ENCODE results near the gene QKI. TPM values are rescaled to one million over a fixed set of nuclear protein-coding genes. Genes with fewer than 3 reads are reported as not detected.

The QKI gene
- total and polyA plus RNA-seq, 2 donors (not counting 1 experiment from before 2014, with no cell fraction given), result 129 to 224 TPM

DNA sequence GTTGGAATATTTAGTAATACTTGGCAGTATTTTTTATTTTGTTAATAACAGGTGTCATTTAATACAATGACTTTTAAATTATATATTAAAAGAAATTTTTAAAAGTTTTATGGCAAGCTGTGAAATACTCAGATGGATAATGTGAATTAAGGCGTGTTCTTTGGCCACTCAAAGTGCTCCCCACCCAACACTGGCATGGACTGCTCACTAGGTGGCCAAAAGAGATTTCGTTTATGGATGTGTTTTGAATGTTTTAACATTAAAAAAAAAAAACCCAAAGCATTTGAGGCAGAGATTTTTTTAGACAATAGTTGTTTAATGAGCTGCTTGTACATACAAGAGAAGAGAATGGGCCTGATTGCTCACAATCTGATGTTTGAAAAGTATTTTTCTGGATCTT, 86.5 kb downstream of the QKI start:
- no peak for DNase-seq (ENCODE audit: low read depth in 2 of 2)
- peaks cover 3% of the 10 kb centered on the region for H4K20me1 ChIP-seq (ENCODE audit: control insufficient read depth, extremely low read depth, insufficient read depth, low read length)

DNA sequence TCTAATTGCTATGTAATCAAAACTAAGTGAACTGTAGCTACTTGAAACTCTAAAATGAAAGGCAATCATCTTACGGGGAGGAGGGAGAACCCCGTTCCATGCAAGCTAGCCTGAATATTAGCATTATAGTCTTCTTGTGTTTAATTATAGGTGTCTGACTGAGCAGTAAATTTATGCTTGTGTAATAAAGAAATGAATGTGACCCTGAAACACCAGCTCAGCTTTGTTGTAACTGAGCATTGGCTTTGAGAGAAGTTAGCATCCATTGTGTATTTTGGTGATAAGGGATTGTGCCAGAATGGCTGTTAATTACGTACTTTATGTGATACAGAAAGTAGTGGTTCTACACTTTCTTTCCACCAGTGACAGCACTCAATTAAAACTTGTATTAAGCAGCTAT, 86.9 kb downstream of the QKI start:
- peaks cover 3% of the 10 kb centered on the region for H4K20me1 ChIP-seq (ENCODE audit: control insufficient read depth, extremely low read depth, insufficient read depth, low read length)
- H3K4me1 ChIP-seq (ENCODE audit: control insufficient read depth, extremely low read depth, insufficient read depth, low read length), result no peaks in the 10 kb centered on the region
- H3K27ac ChIP-seq (ENCODE audit: insufficient read depth, low read length), result no peak overlapping the region
- no peak overlapping the region for H3K4me3 ChIP-seq (replicated peaks in 1 of 4; ENCODE audit: control extremely low read depth in 1 of 4, insufficient read depth in 1 of 4, low read depth in 3 of 4, low read length in 4 of 4)
- H3K36me3 ChIP-seq (ENCODE audit: control insufficient read depth, insufficient read depth, low read length), result peaks cover 1% of the 10 kb centered on the region
- TF ChIP-seq, protein P1, sequence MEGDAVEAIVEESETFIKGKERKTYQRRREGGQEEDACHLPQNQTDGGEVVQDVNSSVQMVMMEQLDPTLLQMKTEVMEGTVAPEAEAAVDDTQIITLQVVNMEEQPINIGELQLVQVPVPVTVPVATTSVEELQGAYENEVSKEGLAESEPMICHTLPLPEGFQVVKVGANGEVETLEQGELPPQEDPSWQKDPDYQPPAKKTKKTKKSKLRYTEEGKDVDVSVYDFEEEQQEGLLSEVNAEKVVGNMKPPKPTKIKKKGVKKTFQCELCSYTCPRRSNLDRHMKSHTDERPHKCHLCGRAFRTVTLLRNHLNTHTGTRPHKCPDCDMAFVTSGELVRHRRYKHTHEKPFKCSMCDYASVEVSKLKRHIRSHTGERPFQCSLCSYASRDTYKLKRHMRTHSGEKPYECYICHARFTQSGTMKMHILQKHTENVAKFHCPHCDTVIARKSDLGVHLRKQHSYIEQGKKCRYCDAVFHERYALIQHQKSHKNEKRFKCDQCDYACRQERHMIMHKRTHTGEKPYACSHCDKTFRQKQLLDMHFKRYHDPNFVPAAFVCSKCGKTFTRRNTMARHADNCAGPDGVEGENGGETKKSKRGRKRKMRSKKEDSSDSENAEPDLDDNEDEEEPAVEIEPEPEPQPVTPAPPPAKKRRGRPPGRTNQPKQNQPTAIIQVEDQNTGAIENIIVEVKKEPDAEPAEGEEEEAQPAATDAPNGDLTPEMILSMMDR (conservative IDR thresholded peaks at IDR 0.05 in 1 of 2, IDR thresholded peaks at IDR 0.05 in 1 of 2; ENCODE audit: low read depth in 1 of 2, low read length in 2 of 2), result no peak
- no peak for TF ChIP-seq EZH2 (IDR thresholded peaks at IDR 0.05; ENCODE audit: low read length, missing control alignments)
- H3K9ac ChIP-seq (ENCODE audit: insufficient read depth, low read length), result no peak overlapping the region
- no peaks in the 10 kb centered on the region for H3K27me3 ChIP-seq (ENCODE audit: control insufficient read depth, insufficient read depth, low read length)
- H2AFZ ChIP-seq (ENCODE audit: low read length), result no peak overlapping the region
- no peak overlapping the region for H3K4me2 ChIP-seq (ENCODE audit: extremely low read depth, insufficient read depth, low read length)
- peaks cover 91% of the 10 kb centered on the region for H3K79me2 ChIP-seq (ENCODE audit: control insufficient read depth, insufficient read depth, low read length)
- no peaks in the 10 kb centered on the region for H3K9me3 ChIP-seq (ENCODE audit: control insufficient read depth, insufficient read depth, low read depth, low read length)
- no peak for DNase-seq (ENCODE audit: low read depth in 2 of 2)

More for the DNA sequence above, 86.5 kb downstream of the QKI start:
- Histone ChIP-seq H3K79me2 (ENCODE audit: control insufficient read depth, insufficient read depth, low read length) (peaks cover 91% of the 10 kb centered on the region), H3K9ac (ENCODE audit: insufficient read depth, low read length) (no peak overlapping the region), H3K4me1 (ENCODE audit: control insufficient read depth, extremely low read depth, insufficient read depth, low read length) (no peaks in the 10 kb centered on the region), H3K27ac (ENCODE audit: insufficient read depth, low read length) (no peak overlapping the region), H3K4me2 (ENCODE audit: extremely low read depth, insufficient read depth, low read length) (no peak overlapping the region), H3K4me3 (replicated peaks in 1 of 4; ENCODE audit: control extremely low read depth in 1 of 4, insufficient read depth in 1 of 4, low read depth in 3 of 4, low read length in 4 of 4) (no peak overlapping the region), H3K36me3 (ENCODE audit: control insufficient read depth, insufficient read depth, low read length) (peaks cover 1% of the 10 kb centered on the region), H2AFZ (ENCODE audit: low read length) (no peak overlapping the region), H3K27me3 (ENCODE audit: control insufficient read depth, insufficient read depth, low read length) (no peaks in the 10 kb centered on the region), H3K9me3 (ENCODE audit: control insufficient read depth, insufficient read depth, low read depth, low read length) (no peaks in the 10 kb centered on the region)
- no peak for TF ChIP-seq EZH2 (IDR thresholded peaks at IDR 0.05; ENCODE audit: low read length, missing control alignments)
- TF ChIP-seq, protein P1 (conservative IDR thresholded peaks at IDR 0.05 in 1 of 2, IDR thresholded peaks at IDR 0.05 in 1 of 2; ENCODE audit: low read depth in 1 of 2, low read length in 2 of 2), result no peak

DNA sequence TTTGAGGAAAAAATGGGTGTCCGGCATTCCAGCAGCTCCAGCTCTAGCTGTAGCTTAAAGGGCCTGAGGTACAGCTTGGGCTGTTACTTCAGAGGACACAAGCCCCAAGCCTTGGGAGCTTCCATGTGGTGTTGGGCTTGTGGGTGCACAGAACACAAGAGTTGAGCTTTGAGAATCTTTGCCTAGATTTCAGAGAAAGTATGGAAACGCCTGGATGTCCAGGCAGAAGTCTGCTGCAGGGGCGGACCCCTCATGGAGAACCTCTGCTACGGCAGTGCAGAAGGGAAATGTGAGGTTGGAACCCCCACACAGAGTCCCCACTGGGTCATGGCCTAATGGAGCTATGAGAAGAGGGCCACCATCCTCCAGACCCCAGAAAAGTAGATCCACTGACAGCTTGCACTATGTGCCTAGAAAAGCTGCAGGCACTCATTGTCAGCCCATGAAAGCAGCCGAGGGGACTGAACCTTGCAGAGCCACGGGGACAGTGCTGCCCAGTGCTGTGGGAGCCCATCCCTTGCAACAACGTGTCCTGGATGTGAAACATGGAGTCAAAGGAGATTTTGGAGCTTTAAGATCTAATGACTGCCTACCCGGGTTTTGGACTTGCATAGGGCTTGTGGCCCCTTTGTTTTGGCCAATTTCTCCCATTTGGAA, 90.6 kb downstream of the QKI start:
- no peaks in the 10 kb centered on the region for H3K27me3 ChIP-seq (ENCODE audit: control insufficient read depth, insufficient read depth, low read length)
- H3K36me3 ChIP-seq (ENCODE audit: control insufficient read depth, insufficient read depth, low read length), result peaks cover 1% of the 10 kb centered on the region
- peaks cover 2% of the 10 kb centered on the region for H3K9me3 ChIP-seq (ENCODE audit: control insufficient read depth, insufficient read depth, low read depth, low read length)
- peaks cover 73% of the 10 kb centered on the region for H3K79me2 ChIP-seq (ENCODE audit: control insufficient read depth, insufficient read depth, low read length)
- no peak overlapping the region for H3K4me3 ChIP-seq (replicated peaks in 1 of 4; ENCODE audit: control extremely low read depth in 1 of 4, insufficient read depth in 1 of 4, low read depth in 3 of 4, low read length in 4 of 4)
- H3K27ac ChIP-seq (ENCODE audit: insufficient read depth, low read length), result no peak overlapping the region
- TF ChIP-seq EZH2 (IDR thresholded peaks at IDR 0.05; ENCODE audit: low read length, missing control alignments), result no peak
- TF ChIP-seq, protein P1 (conservative IDR thresholded peaks at IDR 0.05 in 1 of 2, IDR thresholded peaks at IDR 0.05 in 1 of 2; ENCODE audit: low read depth in 1 of 2, low read length in 2 of 2), result no peak
- H4K20me1 ChIP-seq (ENCODE audit: control insufficient read depth, extremely low read depth, insufficient read depth, low read length), result no peaks in the 10 kb centered on the region
- H3K9ac ChIP-seq (ENCODE audit: insufficient read depth, low read length), result no peak overlapping the region
- H3K4me1 ChIP-seq (ENCODE audit: control insufficient read depth, extremely low read depth, insufficient read depth, low read length), result no peaks in the 10 kb centered on the region
- H3K4me2 ChIP-seq (ENCODE audit: extremely low read depth, insufficient read depth, low read length), result no peak overlapping the region
- DNase-seq (ENCODE audit: low read depth in 2 of 2), result no peak
- no peak overlapping the region for H2AFZ ChIP-seq (ENCODE audit: low read length)
